ENCODE data around the gene KIF6.

DNA sequence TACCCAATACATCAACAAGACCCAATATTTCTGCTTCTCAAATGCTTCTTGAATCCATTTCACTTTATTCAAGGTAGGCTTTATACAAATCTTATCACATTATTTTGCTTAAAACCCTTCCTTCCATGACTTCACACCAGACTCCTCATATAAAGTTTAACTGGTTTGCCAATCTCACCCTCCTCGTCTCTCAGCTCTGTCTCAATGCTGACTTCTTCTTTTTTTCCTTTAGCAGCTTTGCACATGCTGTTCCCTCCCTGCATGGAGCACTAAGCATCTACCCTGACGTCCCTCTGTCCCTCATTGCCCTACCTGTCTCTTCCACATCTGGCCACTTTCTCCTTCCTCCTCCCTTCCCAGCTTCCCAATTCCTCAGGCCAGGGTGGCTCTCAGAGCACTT, 442.4 kb downstream of the KIF6 start:
- TF ChIP-seq POLR2A (IDR thresholded peaks at IDR 0.05) (no peak), EP300 (IDR thresholded peaks at IDR 0.05) (no peak)
- TF ChIP-seq, protein P1, sequence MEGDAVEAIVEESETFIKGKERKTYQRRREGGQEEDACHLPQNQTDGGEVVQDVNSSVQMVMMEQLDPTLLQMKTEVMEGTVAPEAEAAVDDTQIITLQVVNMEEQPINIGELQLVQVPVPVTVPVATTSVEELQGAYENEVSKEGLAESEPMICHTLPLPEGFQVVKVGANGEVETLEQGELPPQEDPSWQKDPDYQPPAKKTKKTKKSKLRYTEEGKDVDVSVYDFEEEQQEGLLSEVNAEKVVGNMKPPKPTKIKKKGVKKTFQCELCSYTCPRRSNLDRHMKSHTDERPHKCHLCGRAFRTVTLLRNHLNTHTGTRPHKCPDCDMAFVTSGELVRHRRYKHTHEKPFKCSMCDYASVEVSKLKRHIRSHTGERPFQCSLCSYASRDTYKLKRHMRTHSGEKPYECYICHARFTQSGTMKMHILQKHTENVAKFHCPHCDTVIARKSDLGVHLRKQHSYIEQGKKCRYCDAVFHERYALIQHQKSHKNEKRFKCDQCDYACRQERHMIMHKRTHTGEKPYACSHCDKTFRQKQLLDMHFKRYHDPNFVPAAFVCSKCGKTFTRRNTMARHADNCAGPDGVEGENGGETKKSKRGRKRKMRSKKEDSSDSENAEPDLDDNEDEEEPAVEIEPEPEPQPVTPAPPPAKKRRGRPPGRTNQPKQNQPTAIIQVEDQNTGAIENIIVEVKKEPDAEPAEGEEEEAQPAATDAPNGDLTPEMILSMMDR (IDR thresholded peaks at IDR 0.05), result no peak

Data from gastroesophageal sphincter (tissue), 3 donors.